ENCODE measurements around the gene MAPK4.
"Not testable (repeated sequence)": the region's sequence is repeated elsewhere in the genome, so short reads cannot be mapped to it uniquely, and the experiment has no call there.

Gene MAPK4

DNA sequence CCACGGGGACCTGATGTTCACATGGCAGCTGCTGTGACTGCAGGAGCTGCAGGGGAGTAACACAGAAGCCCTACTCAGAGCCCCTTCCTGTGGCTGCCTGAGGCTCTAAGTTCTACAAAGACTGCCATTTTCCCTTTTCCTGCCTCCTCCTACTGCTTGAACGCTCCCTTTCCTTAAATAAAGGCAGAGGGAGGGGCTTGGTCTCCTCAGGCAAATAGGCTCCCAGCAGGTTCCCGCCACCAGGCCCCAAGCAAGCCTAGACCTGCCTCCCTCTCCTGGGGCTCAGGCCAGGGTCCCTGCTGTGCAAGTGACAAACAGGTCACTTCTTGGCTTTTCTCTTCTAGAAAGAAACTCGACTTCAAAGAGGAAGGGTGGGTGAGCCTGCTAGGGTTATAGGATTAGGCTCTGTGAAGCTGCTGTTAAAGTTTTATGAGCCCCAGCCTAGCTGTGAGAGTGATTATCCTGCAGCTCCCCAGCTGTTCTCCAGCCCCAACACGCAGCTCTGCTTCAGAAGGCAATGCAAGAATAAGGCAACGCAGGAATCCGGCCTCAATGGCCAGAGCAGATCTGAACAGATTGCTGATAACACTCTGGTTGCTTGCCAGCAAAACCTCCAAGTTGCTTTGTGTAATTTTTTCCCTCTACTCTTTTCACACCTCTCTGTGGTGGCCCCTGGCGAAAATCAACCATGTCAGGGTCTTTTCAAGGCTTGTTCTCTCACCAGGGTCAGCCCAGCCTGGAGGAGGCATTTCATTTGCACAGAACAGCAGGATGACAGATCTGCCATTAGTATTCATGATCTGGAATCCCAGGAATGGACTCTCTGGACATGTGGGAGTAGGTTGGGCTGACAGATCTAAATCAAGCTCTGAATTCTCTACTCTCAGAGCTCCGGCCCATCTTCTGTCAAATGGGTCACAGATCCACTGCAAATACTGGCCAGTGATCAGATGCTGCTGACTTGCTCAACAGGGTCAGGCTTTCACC, 188.6 kb downstream of the MAPK4 start:
- ATAC-seq = no peak
- Mint-ChIP-seq H3K4me3 (no peak overlapping the region), H3K27me3 (peaks cover 49% of the 10 kb centered on the region), H3K9me3 (no peaks in the 10 kb centered on the region), H3K27ac (no peak overlapping the region), H3K4me1 (no peaks in the 10 kb centered on the region)
- no peak for DNase-seq

DNA sequence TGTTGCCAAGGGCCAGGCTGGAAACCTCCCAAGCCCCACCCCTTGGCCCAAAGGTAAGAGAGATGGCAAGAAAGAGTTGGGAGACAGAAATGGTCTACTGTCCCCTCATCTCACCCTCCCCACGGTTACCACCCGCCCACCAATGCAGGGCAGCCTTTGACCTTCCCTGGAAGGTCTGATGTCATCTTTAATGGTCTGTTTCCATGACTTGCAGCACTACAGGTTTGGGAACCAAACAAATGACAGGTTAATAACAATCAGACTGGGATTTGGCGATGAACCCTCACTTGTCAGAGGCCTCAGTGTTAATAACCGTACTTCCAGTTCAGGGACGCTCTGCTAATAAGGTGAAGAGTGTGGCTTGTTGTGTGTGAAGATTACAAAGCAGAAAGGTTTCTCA, 189.5 kb downstream of the MAPK4 start:
- Mint-ChIP-seq H3K9me3 (no peaks in the 10 kb centered on the region), H3K4me3 (no peak overlapping the region), H3K4me1 (no peaks in the 10 kb centered on the region), H3K27me3 (peaks cover 49% of the 10 kb centered on the region), H3K27ac (no peak overlapping the region)
- ATAC-seq = no peak
- no peak for DNase-seq

DNA sequence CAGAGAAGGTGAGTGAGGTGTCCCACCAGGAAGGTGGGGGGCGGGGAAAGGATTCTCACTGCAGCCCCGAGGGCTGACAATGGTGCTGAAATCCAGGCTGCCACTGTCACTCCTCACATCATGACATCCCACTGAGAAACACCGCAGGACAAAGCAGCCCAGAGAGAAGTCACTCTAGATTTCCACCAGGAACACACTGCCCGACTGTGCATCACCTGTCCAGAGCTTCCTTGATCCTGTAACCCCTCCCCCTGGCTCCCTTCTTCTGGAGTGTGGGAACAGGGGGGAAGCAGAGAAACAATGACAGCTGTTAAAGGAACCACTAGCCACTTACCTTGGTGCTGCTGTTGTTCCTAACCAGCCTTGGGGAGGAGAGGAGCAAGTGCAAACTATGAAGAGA, 190.1 kb downstream of the MAPK4 start:
- DNase-seq (no peak), ATAC-seq (no peak)
- Mint-ChIP-seq H3K4me3 (no peak overlapping the region), H3K27ac (no peak overlapping the region), H3K4me1 (no peaks in the 10 kb centered on the region), H3K27me3 (peaks cover 49% of the 10 kb centered on the region), H3K9me3 (no peaks in the 10 kb centered on the region)

DNA sequence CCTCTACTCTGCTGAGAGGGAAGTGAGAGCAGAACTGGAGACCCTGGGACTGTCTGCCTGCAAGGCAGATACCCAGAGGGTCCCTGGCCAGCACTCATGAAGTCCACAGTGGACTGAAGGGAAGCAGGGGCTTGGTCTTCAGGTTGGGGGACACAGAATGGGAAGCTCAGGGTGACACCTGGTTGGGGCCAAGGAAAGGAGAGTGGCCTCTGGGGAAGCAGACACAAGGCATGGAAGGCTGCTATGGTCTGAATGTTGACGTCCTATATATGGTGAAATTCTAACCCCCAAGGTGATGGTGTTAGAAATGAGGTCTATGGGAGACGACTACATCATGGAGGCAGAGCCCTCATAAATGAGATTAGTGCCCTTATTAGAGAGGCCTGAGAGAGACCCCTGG, 190.7 kb downstream of the MAPK4 start:
- H3K4me3 Mint-ChIP-seq = no peak overlapping the region

DNA sequence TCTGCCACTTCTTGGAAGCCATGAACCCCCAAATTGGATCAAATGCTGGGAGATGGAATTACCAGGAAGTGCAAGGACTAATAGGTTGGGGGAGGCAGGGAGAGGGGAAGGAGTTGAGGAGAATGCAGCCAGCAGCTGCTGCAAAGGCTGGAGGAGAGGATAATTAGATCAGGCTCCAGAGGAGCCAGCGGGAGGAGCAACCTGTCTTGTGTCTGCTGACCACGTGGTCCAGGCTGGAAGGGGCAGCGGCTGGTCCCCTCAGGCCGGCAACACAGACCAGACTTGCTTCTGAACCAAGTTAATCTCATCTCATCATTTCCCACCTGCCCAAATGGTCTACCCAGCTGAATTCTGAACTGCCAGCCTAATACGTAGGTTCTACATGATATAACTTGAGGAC, 191.6 kb downstream of the MAPK4 start:
- no peaks in the 10 kb centered on the region for H3K4me1 Mint-ChIP-seq
- ATAC-seq = no peak
- DNase-seq = no peak
- H3K27ac Mint-ChIP-seq = no peak overlapping the region
- H3K4me3 Mint-ChIP-seq = no peak overlapping the region
- H3K27me3 Mint-ChIP-seq = peaks cover 48% of the 10 kb centered on the region
- no peaks in the 10 kb centered on the region for H3K9me3 Mint-ChIP-seq

More for the DNA sequence above, 190.7 kb downstream of the MAPK4 start:
- no peak for DNase-seq
- Mint-ChIP-seq H3K4me1 (no peaks in the 10 kb centered on the region), H3K27me3 (peaks cover 49% of the 10 kb centered on the region), H3K27ac (no peak overlapping the region), H3K9me3 (no peaks in the 10 kb centered on the region)
- no peak for ATAC-seq

DNA sequence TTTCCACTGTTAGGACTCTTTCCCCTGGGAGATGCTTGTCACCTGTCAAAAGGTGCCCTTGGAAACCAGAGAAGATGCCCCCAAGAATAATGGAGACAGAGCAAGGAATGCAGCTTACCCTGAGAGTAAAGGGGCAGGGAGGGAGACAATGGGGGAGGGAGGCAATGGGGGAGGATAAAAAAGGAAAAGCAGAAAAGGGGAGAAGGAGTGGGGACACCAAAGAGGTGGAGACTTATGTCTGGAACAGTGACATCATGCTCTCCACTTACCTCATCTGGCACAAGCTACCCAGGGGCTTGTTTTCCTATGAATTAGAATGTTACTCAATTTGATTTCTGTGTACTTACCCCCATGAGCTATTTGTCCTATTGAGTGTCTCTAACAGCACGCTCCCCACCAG, 192.1 kb downstream of the MAPK4 start:
- ATAC-seq (no peak), DNase-seq (no peak)
- Mint-ChIP-seq H3K4me1 (no peaks in the 10 kb centered on the region), H3K27me3 (peaks cover 43% of the 10 kb centered on the region), H3K27ac (no peak overlapping the region), H3K9me3 (no peaks in the 10 kb centered on the region), H3K4me3 (no peak overlapping the region)

DNA sequence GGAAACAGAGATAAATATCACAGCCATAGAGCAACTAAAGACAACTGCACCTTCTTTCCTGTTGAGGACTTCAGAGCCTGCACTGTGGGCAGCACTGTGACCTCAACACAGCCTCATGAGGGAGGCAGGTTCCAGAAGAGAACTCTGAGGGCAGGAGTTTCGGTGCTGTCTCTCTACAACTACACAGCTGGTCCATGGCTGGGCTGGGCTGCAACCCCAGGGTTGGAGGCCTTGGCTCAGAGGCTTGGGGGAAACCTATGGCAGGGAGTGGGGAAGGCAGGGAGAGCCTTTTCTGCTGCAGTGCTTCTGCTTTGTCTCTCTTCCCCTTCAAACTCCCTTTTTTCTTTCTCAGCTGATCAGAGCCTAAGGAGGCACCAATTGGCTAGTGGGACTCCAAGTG, 193.4 kb downstream of the MAPK4 start:
- Mint-ChIP-seq H3K4me3 (no peak overlapping the region), H3K9me3 (no peaks in the 10 kb centered on the region), H3K27ac (no peak overlapping the region), H3K27me3 (peaks cover 48% of the 10 kb centered on the region), H3K4me1 (no peaks in the 10 kb centered on the region)
- ATAC-seq = no peak
- DNase-seq = no peak

DNA sequence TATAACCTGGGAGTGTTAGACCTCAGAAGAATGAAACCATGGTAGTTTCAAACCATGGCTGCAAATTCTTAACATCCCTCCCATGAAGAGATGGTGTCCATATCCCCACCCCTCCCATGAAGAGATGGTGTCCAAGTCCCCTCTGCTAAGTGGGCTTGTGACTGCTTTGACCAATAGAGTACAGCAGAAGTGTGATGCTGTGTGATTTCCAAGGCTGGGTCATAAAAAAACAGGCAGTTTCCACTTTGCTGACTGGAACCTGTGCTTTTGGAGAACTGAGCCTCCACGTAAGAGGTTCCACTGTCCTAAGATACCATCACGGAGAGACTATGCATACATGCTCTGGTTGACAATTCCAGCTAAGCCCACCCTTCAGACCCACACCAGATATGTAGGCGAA, 194.4 kb downstream of the MAPK4 start:
- Mint-ChIP-seq H3K9me3 (no peaks in the 10 kb centered on the region), H3K4me1 (no peaks in the 10 kb centered on the region)
- no peak for ATAC-seq

DNA sequence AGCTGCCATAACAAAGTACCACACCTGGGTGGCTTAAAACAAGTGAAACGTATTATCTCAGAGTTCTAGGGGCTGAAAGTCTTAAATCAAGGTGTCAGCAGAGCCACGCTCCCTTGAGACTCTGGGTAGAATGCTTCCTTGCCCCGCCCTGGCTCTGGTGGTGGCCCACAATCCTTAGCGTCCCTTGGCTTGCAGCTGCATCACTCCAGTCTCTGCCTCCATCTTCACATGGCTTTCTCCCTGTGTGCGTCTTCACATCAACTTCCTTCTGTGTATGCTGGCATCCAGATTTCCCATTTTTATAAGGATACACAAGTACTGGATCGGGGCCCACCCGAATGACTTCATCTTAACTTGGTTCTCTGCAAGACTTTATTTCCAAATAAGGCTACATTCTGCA, 197.5 kb downstream of the MAPK4 start:
- Mint-ChIP-seq H3K4me3 (no peak overlapping the region), H3K4me1 (no peaks in the 10 kb centered on the region), H3K9me3 (no peaks in the 10 kb centered on the region), H3K27me3 (peaks cover 25% of the 10 kb centered on the region), H3K27ac (no peak overlapping the region)
- DNase-seq (no peak), ATAC-seq (no peak)

More for the DNA sequence above, 194.4 kb downstream of the MAPK4 start:
- DNase-seq = no peak
- peaks cover 41% of the 10 kb centered on the region for H3K27me3 Mint-ChIP-seq
- no peak overlapping the region for H3K4me3 Mint-ChIP-seq
- no peak overlapping the region for H3K27ac Mint-ChIP-seq

DNA sequence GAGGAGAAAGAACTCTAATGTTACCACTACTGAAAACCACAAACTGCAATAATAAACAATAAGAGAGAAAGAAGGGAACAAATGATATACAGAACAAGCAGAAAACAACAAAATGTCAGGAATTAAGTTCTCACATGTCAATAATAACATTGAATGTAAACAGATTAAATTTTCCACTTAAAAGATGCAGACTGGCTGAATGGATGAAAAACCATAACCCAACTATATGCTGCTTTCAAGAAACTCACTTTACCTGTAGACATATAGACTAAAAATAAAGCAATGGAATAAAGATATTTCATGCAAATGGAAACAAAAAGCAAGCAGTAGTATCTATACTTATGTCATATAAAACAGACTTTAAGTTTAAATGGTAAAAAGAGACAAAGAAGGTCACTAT, 209.6 kb downstream of the MAPK4 start:
- Mint-ChIP-seq H3K9me3 (peaks cover 41 to 54% of the 10 kb centered on the region in 2 donors), H3K4me1 (no peaks in the 10 kb centered on the region), H3K27me3 (peaks cover 24% of the 10 kb centered on the region), H3K4me3 (no peak overlapping the region), H3K27ac (no peak overlapping the region)
- DNase-seq (no peak), ATAC-seq (no peak)

DNA sequence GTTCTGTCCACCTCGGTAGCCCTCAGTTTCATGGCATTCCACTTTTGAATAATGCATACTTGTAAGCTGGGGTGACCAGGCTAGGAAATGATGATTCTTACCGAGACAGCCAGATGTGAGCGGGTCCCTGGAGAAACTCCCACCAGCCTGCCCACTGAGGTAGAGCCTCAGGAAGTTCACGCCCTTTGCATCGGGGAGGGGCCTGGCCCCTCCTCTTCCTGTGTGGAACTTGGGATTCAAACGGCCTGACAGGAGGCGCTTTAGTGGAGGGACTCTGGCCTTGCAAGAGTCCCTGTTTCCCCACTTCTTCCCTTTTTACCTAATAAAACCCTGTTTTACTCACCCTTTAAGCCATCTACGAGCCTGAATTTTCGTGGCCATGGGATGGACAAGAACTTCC, 215.3 kb downstream of the MAPK4 start:
- H3K4me3 Mint-ChIP-seq = no peak overlapping the region
- no peak for ATAC-seq
- no peak overlapping the region for H3K27ac Mint-ChIP-seq
- peaks cover 27% of the 10 kb centered on the region for H3K27me3 Mint-ChIP-seq
- no peaks in the 10 kb centered on the region for H3K4me1 Mint-ChIP-seq
- DNase-seq = no peak
- H3K9me3 Mint-ChIP-seq = peaks cover 8 to 10% of the 10 kb centered on the region in 2 donors

DNA sequence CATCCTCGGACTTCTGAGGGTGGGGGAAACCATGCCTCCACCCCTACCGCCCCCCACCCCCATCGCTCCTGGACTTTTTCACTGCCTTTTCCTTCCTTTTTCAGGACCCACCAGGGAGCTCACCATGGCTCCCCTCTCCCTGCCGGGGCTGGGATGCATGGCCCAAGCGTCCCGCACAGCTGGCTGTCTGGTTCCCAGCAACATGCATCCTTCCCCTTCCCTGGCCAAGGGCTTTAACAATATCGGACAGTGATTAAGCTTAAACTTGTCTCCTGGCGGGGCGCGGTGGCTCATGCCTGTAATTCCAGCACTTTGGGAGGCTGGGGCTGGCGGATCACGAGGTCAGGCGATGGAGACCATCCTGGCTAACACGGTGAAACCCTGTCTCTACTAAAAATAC, 215.8 kb downstream of the MAPK4 start:
- DNase-seq (no peak), ATAC-seq (no peak)
- H3K27me3 Mint-ChIP-seq = peaks cover 31% of the 10 kb centered on the region
- H3K27ac Mint-ChIP-seq = no peak overlapping the region
- H3K9me3 Mint-ChIP-seq = peaks cover 3 to 4% of the 10 kb centered on the region in 2 donors
- no peak overlapping the region for H3K4me3 Mint-ChIP-seq
- H3K4me1 Mint-ChIP-seq = no peaks in the 10 kb centered on the region

DNA sequence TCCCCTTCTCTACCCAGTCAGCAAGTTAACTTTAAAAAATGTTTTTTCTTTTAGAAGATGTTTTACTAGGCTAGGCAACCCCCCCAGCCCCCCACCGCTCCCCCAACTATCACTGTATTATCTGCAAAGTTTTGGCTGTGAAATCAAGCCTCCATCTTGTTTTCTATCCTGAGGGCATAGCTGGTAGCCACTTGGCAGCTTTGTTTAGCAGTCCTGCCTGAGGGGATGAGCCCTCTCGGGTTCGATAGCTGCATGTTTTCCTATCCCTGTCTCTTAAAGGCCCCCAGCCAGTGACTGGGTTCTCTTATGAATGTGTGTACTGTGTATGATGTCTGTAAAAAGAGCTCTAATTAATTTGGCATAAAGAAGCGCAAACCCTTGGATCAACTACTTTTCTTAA, 216.5 kb downstream of the MAPK4 start:
- ATAC-seq = no peak
- peaks cover 31% of the 10 kb centered on the region for H3K27me3 Mint-ChIP-seq
- no peak for DNase-seq
- H3K4me1 Mint-ChIP-seq = no peaks in the 10 kb centered on the region
- no peaks in the 10 kb centered on the region for H3K9me3 Mint-ChIP-seq
- H3K27ac Mint-ChIP-seq = no peak overlapping the region
- H3K4me3 Mint-ChIP-seq = no peak overlapping the region

DNA sequence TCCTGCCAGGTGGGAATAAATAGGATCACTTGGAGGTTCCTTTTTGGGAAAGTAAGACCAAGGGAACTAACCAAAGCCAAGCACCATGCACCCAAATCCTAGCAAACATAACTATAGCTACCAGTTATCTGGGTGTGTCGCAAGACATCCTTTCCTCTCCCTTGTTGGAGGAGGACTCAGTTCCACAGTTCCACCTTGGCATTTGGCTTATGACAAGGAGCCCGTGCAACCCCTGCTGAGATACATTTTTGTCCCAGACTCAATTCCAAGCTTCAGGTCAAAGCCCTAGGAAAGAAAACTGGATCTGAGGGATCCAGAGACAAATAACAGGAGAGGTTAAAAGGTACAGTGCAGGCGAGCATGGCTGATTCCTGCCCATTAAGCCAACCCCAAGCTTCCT, 219.1 kb downstream of the MAPK4 start:
- not testable (repeated sequence) for DNase-seq, H3K9me3 Mint-ChIP-seq, H3K4me3 Mint-ChIP-seq, H3K4me1 Mint-ChIP-seq, ATAC-seq, H3K27ac Mint-ChIP-seq
- peaks cover 30% of the 10 kb centered on the region for H3K27me3 Mint-ChIP-seq
